Measurements from ENCODE around the gene ELOVL5.
"Not testable (repeated sequence)": the region's sequence is repeated elsewhere in the genome, so short reads cannot be mapped to it uniquely, and the experiment has no call there.

Gene ELOVL5

GRCh38 chr6:53330137-53330536 is 18.6 kb downstream of the ELOVL5 start:
- in situ Hi-C loops (cut with HindIII; ENCODE audit: low sequenced_read_pairs), result no loop called here

- in situ Hi-C loops (cut with HindIII; ENCODE audit: low sequenced_read_pairs), result no loop called here
Measured at GRCh38 chr6:53328375-53328774, 20.4 kb downstream of the ELOVL5 start.

- in situ Hi-C loops (cut with HindIII; ENCODE audit: low sequenced_read_pairs), result no loop called here
Measured at GRCh38 chr6:53327017-53327395, 21.7 kb downstream of the ELOVL5 start.

GRCh38 chr6:53326372-53327016 is 22.3 kb downstream of the ELOVL5 start:
- in situ Hi-C loops (cut with HindIII; ENCODE audit: low sequenced_read_pairs), result no loop called here

- in situ Hi-C loops (cut with HindIII; ENCODE audit: low sequenced_read_pairs), result no loop called here
Measured at GRCh38 chr6:53325785-53326184, 23.0 kb downstream of the ELOVL5 start.

- in situ Hi-C loops (cut with HindIII; ENCODE audit: low sequenced_read_pairs), result no loop called here
Measured at GRCh38 chr6:53322188-53323029, 26.3 kb downstream of the ELOVL5 start.

- in situ Hi-C loops (cut with HindIII; ENCODE audit: low sequenced_read_pairs), result no loop called here
Measured at GRCh38 chr6:53321701-53322100, 27.0 kb downstream of the ELOVL5 start.

GRCh38 chr6:53320964-53321363 is 27.8 kb downstream of the ELOVL5 start:
- in situ Hi-C loops (cut with HindIII; ENCODE audit: low sequenced_read_pairs), result no loop called here

- in situ Hi-C loops (cut with HindIII; ENCODE audit: low sequenced_read_pairs), result no loop called here
Measured at GRCh38 chr6:53318429-53318828, 30.3 kb downstream of the ELOVL5 start.

GRCh38 chr6:53317861-53318260 is 30.9 kb downstream of the ELOVL5 start:
- in situ Hi-C loops (cut with HindIII; ENCODE audit: low sequenced_read_pairs), result no loop called here

- in situ Hi-C loops (cut with HindIII; ENCODE audit: low sequenced_read_pairs), result not testable (repeated sequence)
Measured at GRCh38 chr6:53317299-53317698, 31.5 kb downstream of the ELOVL5 start.

GRCh38 chr6:53316142-53316541 is 32.6 kb downstream of the ELOVL5 start:
- in situ Hi-C loops (cut with HindIII; ENCODE audit: low sequenced_read_pairs), result no loop called here

- in situ Hi-C loops (cut with HindIII; ENCODE audit: low sequenced_read_pairs), result no loop called here
Measured at GRCh38 chr6:53315086-53315724, 33.5 kb downstream of the ELOVL5 start.

- in situ Hi-C loops (cut with HindIII; ENCODE audit: low sequenced_read_pairs), result no loop called here
Measured at GRCh38 chr6:53313784-53314400, 34.9 kb downstream of the ELOVL5 start.

- in situ Hi-C loops (cut with HindIII; ENCODE audit: low sequenced_read_pairs), result no loop called here
Measured at GRCh38 chr6:53312355-53312754, 36.4 kb downstream of the ELOVL5 start.

GRCh38 chr6:53311586-53311935 is 37.2 kb downstream of the ELOVL5 start:
- in situ Hi-C loops (cut with HindIII; ENCODE audit: low sequenced_read_pairs), result no loop called here

- in situ Hi-C loops (cut with HindIII; ENCODE audit: low sequenced_read_pairs), result no loop called here
Measured at GRCh38 chr6:53310771-53311585, 37.8 kb downstream of the ELOVL5 start.

GRCh38 chr6:53309901-53310300 is 38.8 kb downstream of the ELOVL5 start:
- in situ Hi-C loops (cut with HindIII; ENCODE audit: low sequenced_read_pairs), result no loop called here

GRCh38 chr6:53309059-53309900 is 39.5 kb downstream of the ELOVL5 start:
- in situ Hi-C loops (cut with HindIII; ENCODE audit: low sequenced_read_pairs), result no loop called here

GRCh38 chr6:53306819-53307347 is 41.9 kb downstream of the ELOVL5 start:
- in situ Hi-C loops (cut with HindIII; ENCODE audit: low sequenced_read_pairs), result no loop called here

All from endothelial cell of hepatic sinusoid (primary cell).